NCI-H187 treated with DMSO at 0.1 percent for 48 hours (cell line): ENCODE results near the gene MATN4.

Source experiments
- DNase-seq: peaks from one replicate; lab custom pipeline; 2025; lab: John Stamatoyannopoulos, UW

MATN4 gene

GRCh38 chr20:45341579-45341938, 33.5 kb upstream of the MATN4 start:
- no peak for DNase-seq

GRCh38 chr20:45340951-45341350, 32.9 kb upstream of the MATN4 start:
- no peak for DNase-seq

GRCh38 chr20:45340236-45340847, 32.2 kb upstream of the MATN4 start:
- DNase-seq: no peak

- no peak for DNase-seq
These were observed 31.7 kb upstream of the MATN4 start for GRCh38 chr20:45339799-45340198.

- no peak for DNase-seq
These were observed 31.0 kb upstream of the MATN4 start for GRCh38 chr20:45339084-45339483.

- DNase-seq: no peak
These were observed 30.3 kb upstream of the MATN4 start for GRCh38 chr20:45338121-45339030.

GRCh38 chr20:45337367-45338120, 29.4 kb upstream of the MATN4 start:
- no peak for DNase-seq

- no peak for DNase-seq
These were observed 28.6 kb upstream of the MATN4 start for GRCh38 chr20:45336530-45337366.

GRCh38 chr20:45330476-45330875, 22.4 kb upstream of the MATN4 start:
- no peak for DNase-seq

- no peak for DNase-seq
These were observed 21.6 kb upstream of the MATN4 start for GRCh38 chr20:45329497-45330319.

GRCh38 chr20:45328451-45328850, 20.4 kb upstream of the MATN4 start:
- no peak for DNase-seq

GRCh38 chr20:45325371-45325770, 17.3 kb upstream of the MATN4 start:
- no peak for DNase-seq

GRCh38 chr20:45323731-45324130, 15.6 kb upstream of the MATN4 start:
- DNase-seq: no peak

GRCh38 chr20:45322952-45323383, 14.9 kb upstream of the MATN4 start:
- no peak for DNase-seq

- DNase-seq: no peak
These were observed 13.0 kb upstream of the MATN4 start for GRCh38 chr20:45320948-45321595.

GRCh38 chr20:45318948-45319347, 10.8 kb upstream of the MATN4 start:
- DNase-seq: no peak

GRCh38 chr20:45318386-45318939, 10.4 kb upstream of the MATN4 start:
- DNase-seq: no peak

GRCh38 chr20:45317826-45318225, 9.7 kb upstream of the MATN4 start:
- no peak for DNase-seq

GRCh38 chr20:45316150-45317080, 8.3 kb upstream of the MATN4 start:
- no peak for DNase-seq
